Neural progenitor cell (in vitro differentiated cells): Measurements from ENCODE around the gene BAIAP2. TPM values are rescaled to one million over a fixed set of nuclear protein-coding genes. Genes with fewer than 3 reads are reported as not detected.

Experiments used
- DNase-seq: peaks from one replicate; pipeline ENCODE4 v3.0.0-alpha.2; 2016; ENCODE audit warnings: low spot score
- H2AFZ ChIP-seq: fragments of 200-600 bp; sonication (generic); replicated peaks from 2 replicates; pipeline ENCODE4 v1.6.1; 2016; ENCODE audit warnings: antibody characterized with exemption
- H3F3A ChIP-seq: fragments of 200-600 bp; sonication (generic); 2 replicates; pipeline ENCODE4 v1.6.1; 2016; ENCODE audit warnings: antibody characterized with exemption, low read depth
- H3K27ac ChIP-seq: fragments of 200-600 bp; sonication (generic); 2 replicates; pipeline ENCODE4 v1.5.1; 2016; ENCODE audit warnings: mild to moderate bottlenecking
- H3K27me3 ChIP-seq: fragments of 200-600 bp; sonication (generic); 2 replicates; pipeline ENCODE4 v1.6.1; 2016; ENCODE audit warnings: mild to moderate bottlenecking, moderate library complexity
- H3K36me3 ChIP-seq: fragments of 200-600 bp; sonication (generic); 2 replicates; pipeline ENCODE4 v1.5.1; 2016
- H3K4me1 ChIP-seq: fragments of 200-600 bp; sonication (generic); 2 replicates; pipeline ENCODE4 v1.6.1; 2016; ENCODE audit warnings: mixed run types
- H3K4me2 ChIP-seq: fragments of 200-600 bp; sonication (generic); 2 replicates; pipeline ENCODE4 v1.6.1; 2016
- H3K4me3 ChIP-seq: fragments of 200-600 bp; sonication (generic); 2 replicates; pipeline ENCODE4 v1.5.1; 2016
- H3K79me2 ChIP-seq: fragments of 200-600 bp; sonication (generic); 2 replicates; pipeline ENCODE4 v1.6.1; 2016; ENCODE audit warnings: low read depth
- H3K9ac ChIP-seq: fragments of 200-600 bp; sonication (generic); 2 replicates; pipeline ENCODE4 v1.6.1; 2016
- H3K9me3 ChIP-seq: fragments of 200-600 bp; sonication (generic); 2 replicates; pipeline ENCODE4 v1.5.1; 2016; ENCODE audit warnings: low read depth
- H4K20me1 ChIP-seq: fragments of 200-600 bp; sonication (generic); 2 replicates; pipeline ENCODE4 v1.6.1; 2016; ENCODE audit warnings: low read depth
- H3K27ac Mint-ChIP-seq: 3 replicates; pipeline ENCODE4 v1.8.0; 2021; ENCODE audit warnings: mixed read lengths
- H3K27me3 Mint-ChIP-seq: 2 replicates; pipeline ENCODE4 v1.8.0; 2022; ENCODE audit warnings: low read depth, mild to moderate bottlenecking, inconsistent platforms, moderate library complexity, mixed read lengths; ENCODE audit not compliant: insufficient read depth
- H3K36me3 Mint-ChIP-seq: 3 replicates; pipeline ENCODE4 v1.8.0; 2021; ENCODE audit warnings: mixed read lengths
- H3K4me1 Mint-ChIP-seq: 3 replicates; pipeline ENCODE4 v1.8.0; 2021; ENCODE audit warnings: mixed read lengths
- H3K4me3 Mint-ChIP-seq: 3 replicates; pipeline ENCODE4 v1.8.0; 2021; ENCODE audit warnings: mild to moderate bottlenecking, moderate library complexity, mixed read lengths
- H3K9me3 Mint-ChIP-seq: 3 replicates; pipeline ENCODE4 v1.8.0; 2020; ENCODE audit warnings: mixed read lengths
- EZH2 ChIP-seq: fragments of 200-600 bp; sonication (generic); IDR thresholded peaks from 2 replicates; pipeline ENCODE4 v1.6.1; 2017; ENCODE audit warnings: antibody characterized with exemption, mild to moderate bottlenecking, moderate library complexity
- EZH2phosphoT487 ChIP-seq: fragments of 200-600 bp; sonication (generic); IDR thresholded peaks from 2 replicates; pipeline ENCODE4 v1.6.1; 2017; ENCODE audit warnings: antibody characterized with exemption
- total RNA-seq: library from RNA; depleted of rRNA; stranded (reverse); fragments of >200 nt; gene quantifications from 2 replicates; pipeline ENCODE4 v1.2.3, GENCODE V29; 2015; ENCODE audit warnings: low replicate concordance
- TF ChIP-seq, protein P1 (sequence below): fragments of 200-600 bp; sonication (generic); IDR thresholded peaks from 2 replicates; pipeline ENCODE4 v1.5.1; 2017; ENCODE audit warnings: antibody characterized with exemption, mild to moderate bottlenecking

BAIAP2 gene
- total RNA-seq, 1 donor from 2014 or later, result 15.6 TPM

DNA sequence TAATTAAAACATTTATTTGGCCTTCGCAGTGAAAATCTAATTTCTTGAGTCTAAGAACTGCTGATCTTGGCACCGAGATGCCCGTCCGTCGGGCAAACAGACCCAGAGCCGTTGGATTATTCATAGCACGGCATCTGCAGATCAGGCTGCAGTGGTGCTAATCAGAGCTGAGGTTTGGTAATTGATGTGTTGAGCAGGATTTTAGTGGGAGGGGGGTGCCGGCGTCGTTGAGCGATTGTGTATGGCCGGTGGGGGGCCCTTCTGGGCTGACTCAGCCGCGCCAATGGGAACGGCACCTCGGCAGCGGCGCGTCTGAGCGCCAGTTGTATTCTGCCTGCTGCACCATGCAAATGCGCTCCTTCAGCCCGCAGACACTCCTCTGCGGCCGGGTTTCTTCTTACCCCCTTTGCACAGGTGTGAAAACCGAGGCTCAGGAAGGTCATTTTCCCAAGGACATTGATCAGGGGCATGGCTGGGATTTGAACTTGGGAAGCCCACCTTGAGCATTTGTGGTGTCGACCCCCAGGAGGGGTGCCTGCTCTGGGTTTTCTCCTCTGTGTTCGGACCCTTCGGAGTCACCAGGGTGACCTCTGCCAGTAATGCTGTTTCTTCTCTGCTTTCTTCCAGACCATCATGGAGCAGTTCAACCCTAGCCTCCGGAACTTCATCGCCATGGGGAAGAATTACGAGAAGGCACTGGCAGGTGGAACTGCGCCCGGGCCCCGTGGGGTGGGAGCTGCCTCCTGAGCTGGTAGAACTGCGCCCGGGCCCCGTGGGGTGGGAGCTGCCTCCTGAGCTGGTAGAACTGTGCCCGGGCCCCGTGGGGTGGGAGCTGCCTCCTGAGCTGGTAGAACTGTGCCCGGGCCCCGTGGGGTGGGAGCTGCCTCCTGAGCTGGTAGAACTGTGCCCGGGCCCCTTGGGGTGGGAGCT is 18.4 kb downstream of the BAIAP2 start:
- Histone ChIP-seq H3K4me2 (peak overlapping the region; percentile 22), H3F3A (peaks cover 4% of the 10 kb centered on the region), H3K27me3 (no peaks in the 10 kb centered on the region), H3K4me3 (no peak overlapping the region), H3K9ac (no peak overlapping the region), H4K20me1 (peaks cover 23% of the 10 kb centered on the region), H2AFZ (no peak overlapping the region), H3K9me3 (no peaks in the 10 kb centered on the region), H3K4me1 (peaks cover 31% of the 10 kb centered on the region), H3K79me2 (peaks cover 6% of the 10 kb centered on the region), H3K27ac (no peak overlapping the region), H3K36me3 (no peaks in the 10 kb centered on the region)
- peak overlapping the region; percentile 57 for H3K4me3 Mint-ChIP-seq
- H3K36me3 Mint-ChIP-seq, result peaks cover 3% of the 10 kb centered on the region
- H3K27ac Mint-ChIP-seq, result peak overlapping the region; percentile 88
- no peak for DNase-seq
- peaks cover 40% of the 10 kb centered on the region for H3K4me1 Mint-ChIP-seq
- H3K27me3 Mint-ChIP-seq, result no peaks in the 10 kb centered on the region
- no peaks in the 10 kb centered on the region for H3K9me3 Mint-ChIP-seq
- TF ChIP-seq EZH2, result no peak
- no peak for TF ChIP-seq EZH2phosphoT487
- TF ChIP-seq, protein P1, sequence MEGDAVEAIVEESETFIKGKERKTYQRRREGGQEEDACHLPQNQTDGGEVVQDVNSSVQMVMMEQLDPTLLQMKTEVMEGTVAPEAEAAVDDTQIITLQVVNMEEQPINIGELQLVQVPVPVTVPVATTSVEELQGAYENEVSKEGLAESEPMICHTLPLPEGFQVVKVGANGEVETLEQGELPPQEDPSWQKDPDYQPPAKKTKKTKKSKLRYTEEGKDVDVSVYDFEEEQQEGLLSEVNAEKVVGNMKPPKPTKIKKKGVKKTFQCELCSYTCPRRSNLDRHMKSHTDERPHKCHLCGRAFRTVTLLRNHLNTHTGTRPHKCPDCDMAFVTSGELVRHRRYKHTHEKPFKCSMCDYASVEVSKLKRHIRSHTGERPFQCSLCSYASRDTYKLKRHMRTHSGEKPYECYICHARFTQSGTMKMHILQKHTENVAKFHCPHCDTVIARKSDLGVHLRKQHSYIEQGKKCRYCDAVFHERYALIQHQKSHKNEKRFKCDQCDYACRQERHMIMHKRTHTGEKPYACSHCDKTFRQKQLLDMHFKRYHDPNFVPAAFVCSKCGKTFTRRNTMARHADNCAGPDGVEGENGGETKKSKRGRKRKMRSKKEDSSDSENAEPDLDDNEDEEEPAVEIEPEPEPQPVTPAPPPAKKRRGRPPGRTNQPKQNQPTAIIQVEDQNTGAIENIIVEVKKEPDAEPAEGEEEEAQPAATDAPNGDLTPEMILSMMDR, result no peak

DNA sequence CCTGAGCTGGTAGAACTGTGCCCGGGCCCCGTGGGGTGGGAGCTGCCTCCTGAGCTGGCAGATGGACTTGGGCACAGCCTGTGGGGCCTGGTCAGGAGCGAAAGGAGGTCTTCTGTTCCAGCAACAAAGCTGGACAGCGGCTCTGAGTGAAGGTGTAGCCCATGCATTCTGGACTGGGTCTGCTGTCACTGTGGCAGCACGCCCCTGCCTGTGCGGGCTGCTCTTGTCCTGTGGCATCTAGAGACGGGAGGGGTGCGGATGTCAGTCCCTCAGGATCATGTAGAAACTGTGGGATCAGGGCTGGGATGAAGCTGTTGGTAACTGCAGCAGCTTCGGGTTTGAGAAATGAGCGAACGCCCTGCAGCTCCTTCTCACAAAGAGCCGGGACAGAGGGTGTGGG is 19.4 kb downstream of the BAIAP2 start:
- H3K27ac Mint-ChIP-seq, result no peak overlapping the region
- Histone ChIP-seq H3K9me3 (no peaks in the 10 kb centered on the region), H2AFZ (no peak overlapping the region), H3F3A (peaks cover 4% of the 10 kb centered on the region), H3K4me3 (no peak overlapping the region), H3K27ac (no peak overlapping the region), H3K79me2 (no peaks in the 10 kb centered on the region), H3K4me1 (peaks cover 25% of the 10 kb centered on the region), H3K9ac (no peak overlapping the region), H3K27me3 (no peaks in the 10 kb centered on the region), H3K36me3 (no peaks in the 10 kb centered on the region), H4K20me1 (peaks cover 17% of the 10 kb centered on the region), H3K4me2 (no peak overlapping the region)
- no peaks in the 10 kb centered on the region for H3K27me3 Mint-ChIP-seq
- peak overlapping the region; percentile 21 for H3K4me3 Mint-ChIP-seq
- H3K36me3 Mint-ChIP-seq, result peaks cover 3% of the 10 kb centered on the region
- DNase-seq, result no peak
- TF ChIP-seq, protein P1, result no peak
- TF ChIP-seq EZH2 (no peak), EZH2phosphoT487 (no peak)
- peaks cover 33% of the 10 kb centered on the region for H3K4me1 Mint-ChIP-seq
- H3K9me3 Mint-ChIP-seq, result no peaks in the 10 kb centered on the region

DNA sequence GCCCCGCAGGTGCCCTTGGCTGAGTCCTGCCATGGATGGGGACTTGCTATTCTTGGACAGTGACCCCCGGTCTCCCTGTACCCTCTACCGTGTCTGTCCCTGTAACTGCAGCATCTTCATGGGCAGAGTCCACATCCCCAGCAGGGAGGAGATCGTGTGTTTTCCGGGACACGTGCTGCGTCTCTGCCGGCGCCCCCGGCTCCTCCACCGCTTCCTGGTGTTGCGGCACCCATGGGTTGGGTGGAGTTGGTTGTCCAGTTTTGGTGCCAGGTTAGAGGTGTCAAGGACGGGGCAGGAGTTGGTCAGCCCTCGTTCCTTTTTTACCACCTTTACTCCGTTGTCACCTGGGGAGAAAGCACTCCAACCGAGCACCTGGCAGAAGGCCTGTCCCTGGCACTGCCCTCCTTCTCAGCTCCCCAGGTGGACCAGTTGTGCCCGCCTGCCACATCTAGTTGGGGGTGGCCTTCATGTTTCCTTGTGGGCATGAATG is 20.0 kb downstream of the BAIAP2 start:
- no peak overlapping the region for H2AFZ ChIP-seq
- Mint-ChIP-seq H3K27ac (no peak overlapping the region), H3K9me3 (no peaks in the 10 kb centered on the region), H3K4me1 (peaks cover 31% of the 10 kb centered on the region), H3K4me3 (no peak overlapping the region), H3K27me3 (no peaks in the 10 kb centered on the region), H3K36me3 (peaks cover 3% of the 10 kb centered on the region)
- peaks cover 21% of the 10 kb centered on the region for H3K4me1 ChIP-seq
- DNase-seq, result no peak
- H3F3A ChIP-seq, result peaks cover 4% of the 10 kb centered on the region
- H3K79me2 ChIP-seq, result no peaks in the 10 kb centered on the region
- H3K36me3 ChIP-seq, result no peaks in the 10 kb centered on the region
- H3K4me3 ChIP-seq, result no peak overlapping the region
- H3K9me3 ChIP-seq, result no peaks in the 10 kb centered on the region
- H3K27me3 ChIP-seq, result no peaks in the 10 kb centered on the region
- peaks cover 14% of the 10 kb centered on the region for H4K20me1 ChIP-seq
- H3K9ac ChIP-seq, result no peak overlapping the region
- TF ChIP-seq, protein P1, result no peak
- no peak overlapping the region for H3K27ac ChIP-seq
- H3K4me2 ChIP-seq, result no peak overlapping the region
